KOPT-K1 (cell line): Measurements from ENCODE around the gene GFM2.
A peak's percentile ranks its signal among the peaks of the same experiment; 100 is the strongest.
"Not testable (repeated sequence)": the region's sequence is repeated elsewhere in the genome, so short reads cannot be mapped to it uniquely, and the experiment has no call there.

Experiments
- H3K27ac ChIP-seq: fragments of 200-600 bp; sonication (generic); 2 replicates; pipeline ENCODE4 v1.5.1; 2016; ENCODE audit warnings: antibody characterized with exemption, mild to moderate bottlenecking, low read depth, low read length; ENCODE audit not compliant: poor library complexity, severe bottlenecking
- H3K36me3 ChIP-seq: fragments of 200-600 bp; sonication (generic); 2 replicates; pipeline ENCODE4 v1.5.1; 2017; ENCODE audit warnings: antibody characterized with exemption, mild to moderate bottlenecking, low read length, moderate library complexity; ENCODE audit not compliant: insufficient read depth
- H3K9me3 ChIP-seq: fragments of 200-600 bp; sonication (generic); 2 replicates; pipeline ENCODE4 v1.5.1; 2017; ENCODE audit warnings: antibody characterized with exemption, low read length, mild to moderate bottlenecking; ENCODE audit not compliant: insufficient read depth, poor library complexity, severe bottlenecking

The GFM2 gene

GRCh38 chr5:74762599-74762998 is 4.3 kb downstream of the GFM2 start:
- H3K27ac ChIP-seq = no peak overlapping the region
- peaks cover 69% of the 10 kb centered on the region for H3K36me3 ChIP-seq
- H3K9me3 ChIP-seq = no peaks in the 10 kb centered on the region

GRCh38 chr5:74761241-74761640 is 5.7 kb downstream of the GFM2 start:
- Histone ChIP-seq H3K9me3 (peaks cover 7% of the 10 kb centered on the region), H3K36me3 (peaks cover 82% of the 10 kb centered on the region), H3K27ac (no peak overlapping the region)

- not testable (repeated sequence) for H3K27ac ChIP-seq, H3K9me3 ChIP-seq
- peaks cover 86% of the 10 kb centered on the region for H3K36me3 ChIP-seq
These were observed 18.2 kb downstream of the GFM2 start for GRCh38 chr5:74748742-74749141.

GRCh38 chr5:74738406-74738805 is 28.5 kb downstream of the GFM2 start:
- Histone ChIP-seq H3K36me3 (peaks cover 96% of the 10 kb centered on the region), H3K27ac (no peak overlapping the region)

GRCh38 chr5:74736759-74737158 is 30.2 kb downstream of the GFM2 start:
- no peak overlapping the region for H3K27ac ChIP-seq
- H3K36me3 ChIP-seq = peaks cover 98% of the 10 kb centered on the region
- H3K9me3 ChIP-seq = no peaks in the 10 kb centered on the region

More at GRCh38 chr5:74738406-74738805, 28.5 kb downstream of the GFM2 start:
- H3K9me3 ChIP-seq = no peaks in the 10 kb centered on the region

GRCh38 chr5:74725331-74725730 is 41.6 kb downstream of the GFM2 start:
- H3K9me3 ChIP-seq = no peaks in the 10 kb centered on the region
- peaks cover 89% of the 10 kb centered on the region for H3K36me3 ChIP-seq
- H3K27ac ChIP-seq = no peak overlapping the region

GRCh38 chr5:74722271-74722670 is 44.6 kb downstream of the GFM2 start:
- H3K27ac ChIP-seq = no peak overlapping the region
- H3K36me3 ChIP-seq = peaks cover 93% of the 10 kb centered on the region
- H3K9me3 ChIP-seq = no peaks in the 10 kb centered on the region

GRCh38 chr5:74717596-74717995 is 49.3 kb downstream of the GFM2 start:
- Histone ChIP-seq H3K27ac (no peak overlapping the region), H3K36me3 (peaks cover 84% of the 10 kb centered on the region), H3K9me3 (no peaks in the 10 kb centered on the region)

GRCh38 chr5:74693191-74693590 is 73.7 kb downstream of the GFM2 start:
- Histone ChIP-seq H3K36me3 (peaks cover 88% of the 10 kb centered on the region), H3K27ac (no peak overlapping the region), H3K9me3 (no peaks in the 10 kb centered on the region)

- peaks cover 38% of the 10 kb centered on the region for H3K36me3 ChIP-seq
- no peaks in the 10 kb centered on the region for H3K9me3 ChIP-seq
- H3K27ac ChIP-seq = no peak overlapping the region
These were observed 79.8 kb downstream of the GFM2 start for GRCh38 chr5:74686962-74687751.

GRCh38 chr5:74685979-74686631 is 80.8 kb downstream of the GFM2 start:
- Histone ChIP-seq H3K36me3 (peaks cover 28% of the 10 kb centered on the region), H3K27ac (peak overlapping the region; percentile 64), H3K9me3 (no peaks in the 10 kb centered on the region)

- Histone ChIP-seq H3K9me3 (no peaks in the 10 kb centered on the region), H3K36me3 (peaks cover 18% of the 10 kb centered on the region), H3K27ac (peak within 1 kb of the TSS; percentile 64)
These were observed 81.7 kb downstream of the GFM2 start, which contains the start of gene HEXB for GRCh38 chr5:74684900-74685851. TSS of gene HEXB (plus strand) at chr5:74685233. CDS start at chr5:74685261, 28 bp downstream.

GRCh38 chr5:74679966-74680365 is 87.0 kb downstream of the GFM2 start:
- Histone ChIP-seq H3K36me3 (no peaks in the 10 kb centered on the region), H3K27ac (no peak overlapping the region), H3K9me3 (no peaks in the 10 kb centered on the region)

- H3K36me3 ChIP-seq, H3K9me3 ChIP-seq, H3K27ac ChIP-seq: not testable (repeated sequence)
These were observed 87.6 kb downstream of the GFM2 start for GRCh38 chr5:74679300-74679699.

GRCh38 chr5:74678123-74678522 is 88.8 kb downstream of the GFM2 start:
- not testable (repeated sequence) for H3K9me3 ChIP-seq, H3K36me3 ChIP-seq, H3K27ac ChIP-seq
